H1 (cell line): ENCODE data around the gene ITPR1. TPM values are rescaled to one million over a fixed set of nuclear protein-coding genes. Genes with fewer than 3 reads are reported as not detected.

ENCODE experiments used
- CTCF ChIA-PET: fragments of 300-600 bp; sonication (Branson Sonifier 250); formaldehyde crosslinking; loops from one replicate; lab custom pipeline; 2021; ENCODE audit not compliant: partially characterized antibody; lab: Charles Lee
- POLR2A ChIA-PET: fragments of 300-600 bp; sonication (Branson Sonifier 250); formaldehyde crosslinking; loops from one replicate; lab custom pipeline; 2021; ENCODE audit warnings: inconsistent platforms; ENCODE audit not compliant: partially characterized antibody; lab: Charles Lee
- DNase-seq, 2 experiments: peaks; one replicate each; pipeline versions ENCODE4 v3.0.0 to v3.0.0-alpha.2; 2010 to 2022; ENCODE audit warnings: low spot score in 2 of 2, low read depth in 1 of 2, mixed read lengths in 1 of 2
- FAIRE-seq: peaks from 2 replicates; lab custom pipeline; 2011; peaks lifted over from hg19 to GRCh38; lab: Jason Lieb, UNC
- H2AFZ ChIP-seq: 2 replicates; pipeline ENCODE4 v1.8.1; 2012; ENCODE audit warnings: low read length, inconsistent platforms
- H2AK5ac ChIP-seq: 2 replicates; pipeline ENCODE4 v1.6.1; 2013; ENCODE audit warnings: low read depth, low read length
- H2BK120ac ChIP-seq: replicated peaks from 2 replicates; pipeline ENCODE3; 2013; ENCODE audit warnings: low read depth, low read length, inconsistent platforms
- H2BK12ac ChIP-seq: 2 replicates; pipeline ENCODE4 v1.6.1; 2013; ENCODE audit warnings: low read depth, low read length
- H2BK15ac ChIP-seq: 2 replicates; pipeline ENCODE4 v1.6.1; 2013; ENCODE audit warnings: low read length
- H2BK20ac ChIP-seq: 2 replicates; pipeline ENCODE4 v1.6.1; 2013; ENCODE audit warnings: low read length
- H2BK5ac ChIP-seq: 2 replicates; pipeline ENCODE4 v1.6.1; 2013; ENCODE audit warnings: low read depth, low read length
- H3K14ac ChIP-seq: 2 replicates; pipeline ENCODE4 v1.6.1; 2013; ENCODE audit warnings: inconsistent platforms; ENCODE audit not compliant: insufficient read length
- H3K18ac ChIP-seq: 2 replicates; pipeline ENCODE4 v1.6.1; 2013; ENCODE audit warnings: low read length; ENCODE audit errors: extremely low read depth
- H3K23ac ChIP-seq: 2 replicates; pipeline ENCODE4 v1.6.1; 2013; ENCODE audit warnings: inconsistent platforms; ENCODE audit not compliant: insufficient read length
- H3K23me2 ChIP-seq: 2 replicates; pipeline ENCODE4 v1.6.1; 2013; ENCODE audit warnings: low read depth, low read length
- H3K27ac ChIP-seq: 2 replicates; pipeline ENCODE4 v1.6.1; 2011; ENCODE audit warnings: low read depth, low read length, inconsistent platforms
- H3K27me3 ChIP-seq, 4 experiments: replicated peaks in 1 of 4; 1 replicate in 1 of 4; 2 replicates in 3 of 4; pipeline versions ENCODE4 v1.6.1 to v1.8.1; 2011 to 2013; ENCODE audit warnings: low read length in 3 of 4, mild to moderate bottlenecking in 3 of 4, inconsistent platforms in 2 of 4, mixed read lengths in 2 of 4, moderate library complexity in 1 of 4; ENCODE audit not compliant: control insufficient read depth in 3 of 4, insufficient read depth in 3 of 4; ENCODE audit errors: extremely low read depth in 1 of 4
- H3K36me3 ChIP-seq, 4 experiments: 2 replicates each; pipeline versions ENCODE4 v1.6.1 to v1.8.1; 2011 to 2013; ENCODE audit warnings: mild to moderate bottlenecking in 4 of 4, low read length in 3 of 4, moderate library complexity in 2 of 4, control low read depth in 1 of 4, inconsistent platforms in 1 of 4; ENCODE audit not compliant: insufficient read depth in 4 of 4, control insufficient read depth in 2 of 4
- H3K4ac ChIP-seq: replicated peaks from 2 replicates; pipeline ENCODE3; 2013; ENCODE audit warnings: low read length, low read depth, mixed read lengths, inconsistent platforms; ENCODE audit not compliant: insufficient read length
- H3K4me1 ChIP-seq, 4 experiments: replicated peaks in 1 of 4; 1 replicate in 1 of 4; 2 replicates in 3 of 4; pipeline versions ENCODE4 v1.6.1 to v1.8.1; 2011 to 2013; ENCODE audit warnings: low read length in 3 of 4, inconsistent platforms in 2 of 4, mixed read lengths in 1 of 4; ENCODE audit not compliant: insufficient read depth in 4 of 4, control insufficient read depth in 3 of 4
- H3K4me2 ChIP-seq, 2 experiments: 2 replicates each; pipeline versions ENCODE4 v1.6.1 to v1.8.1; 2011 to 2013; ENCODE audit warnings: low read depth in 2 of 2, low read length in 2 of 2, control low read depth in 1 of 2, inconsistent platforms in 1 of 2, mild to moderate bottlenecking in 1 of 2; ENCODE audit not compliant: insufficient read depth in 1 of 2
- H3K4me3 ChIP-seq, 4 experiments: fragments of 200-600, 300-600 bp in 1 of 4; sonication (generic), shearing (Covaris generic), sonication (Bioruptor Twin) in 1 of 4; 2 replicates each; pipeline versions ENCODE4 v1.5.1 to v1.8.1; 2011 to 2016; ENCODE audit warnings: low read length in 4 of 4, low read depth in 3 of 4, control low read depth in 2 of 4, inconsistent platforms in 2 of 4, mild to moderate bottlenecking in 2 of 4, mixed read lengths in 1 of 4, moderate library complexity in 1 of 4; ENCODE audit not compliant: insufficient read depth in 2 of 4; ENCODE audit errors: extremely low read depth in 1 of 4
- H3K56ac ChIP-seq: replicated peaks from 2 replicates; pipeline ENCODE3; 2013; ENCODE audit warnings: low read depth, mild to moderate bottlenecking, mixed read lengths, low read length, inconsistent platforms; ENCODE audit not compliant: insufficient read length
- H3K79me1 ChIP-seq: 2 replicates; pipeline ENCODE4 v1.6.1; 2013; ENCODE audit warnings: low read depth, low read length, control low read depth
- H3K79me2 ChIP-seq, 2 experiments: 2 replicates each; pipeline versions ENCODE4 v1.6.1 to v1.8.1; 2012 to 2013; ENCODE audit warnings: low read length in 2 of 2, mild to moderate bottlenecking in 2 of 2, inconsistent platforms in 1 of 2; ENCODE audit not compliant: insufficient read depth in 2 of 2, control insufficient read depth in 1 of 2
- H3K9ac ChIP-seq, 4 experiments: replicated peaks in 1 of 4; 1 replicate in 1 of 4; 2 replicates in 3 of 4; pipeline versions ENCODE4 v1.6.1 to v1.8.1; 2011 to 2013; ENCODE audit warnings: low read depth in 3 of 4, low read length in 3 of 4, control low read depth in 2 of 4, mild to moderate bottlenecking in 2 of 4, moderate library complexity in 2 of 4, inconsistent platforms in 1 of 4; ENCODE audit errors: extremely low read depth in 1 of 4
- H3K9me3 ChIP-seq, 2 experiments: 2 replicates each; pipeline versions ENCODE4 v1.6.1 to v1.8.1; 2012 to 2013; ENCODE audit warnings: mild to moderate bottlenecking in 2 of 2, moderate library complexity in 2 of 2, control low read depth in 1 of 2, inconsistent platforms in 1 of 2, low read depth in 1 of 2, low read length in 1 of 2, mixed read lengths in 1 of 2; ENCODE audit not compliant: insufficient read depth in 2 of 2
- H4K20me1 ChIP-seq, 2 experiments: replicated peaks in 1 of 2; 2 replicates each; pipeline versions ENCODE3 to v1.8.1; 2011 to 2013; ENCODE audit warnings: inconsistent platforms in 2 of 2, low read length in 2 of 2, mild to moderate bottlenecking in 1 of 2; ENCODE audit not compliant: insufficient read depth in 2 of 2, control insufficient read depth in 1 of 2
- H4K5ac ChIP-seq: 2 replicates; pipeline ENCODE4 v1.6.1; 2013; ENCODE audit warnings: low read length, low read depth, mixed read lengths, inconsistent platforms; ENCODE audit not compliant: insufficient read length
- H4K8ac ChIP-seq: 2 replicates; pipeline ENCODE4 v1.8.0; 2013; ENCODE audit warnings: mild to moderate bottlenecking, moderate library complexity, low read length, inconsistent platforms; ENCODE audit not compliant: insufficient read depth; ENCODE audit errors: extremely low read depth
- H4K91ac ChIP-seq: replicated peaks from 2 replicates; pipeline ENCODE3; 2013; ENCODE audit warnings: low read length, mixed read lengths, inconsistent platforms; ENCODE audit not compliant: insufficient read length
- CHD1 ChIP-seq: IDR thresholded peaks from 2 replicates; pipeline ENCODE4 v1.6.1; 2012; ENCODE audit warnings: low read depth, low read length, improper control_type of control experiment
- EP300 ChIP-seq, 2 experiments: IDR thresholded peaks; 1 replicate in 1 of 2; 2 replicates in 1 of 2; pipeline ENCODE4 v1.6.1; 2011 to 2012; ENCODE audit warnings: low read depth in 2 of 2, low read length in 2 of 2, mild to moderate bottlenecking in 2 of 2, borderline replicate concordance in 1 of 2, inconsistent platforms in 1 of 2, moderate library complexity in 1 of 2
- POLR2AphosphoS5 ChIP-seq: IDR thresholded peaks from 2 replicates; pipeline ENCODE4 v1.6.1; 2011; ENCODE audit warnings: low read depth, low read length
- YY1 ChIP-seq: IDR thresholded peaks from 2 replicates; pipeline ENCODE4 v1.6.1; 2011; ENCODE audit warnings: low read depth, mild to moderate bottlenecking, low read length
- WGBS, 2 experiments: shearing (Covaris generic) in 1 of 2; methylation state at CpG; one replicate each; pipeline versions ENCODE4 v1.1.6 to v1.1.7; 2013 to 2015; ENCODE audit warnings: low lambda C conversion rate in 2 of 2, mixed read lengths in 2 of 2, inconsistent platforms in 1 of 2, low coverage in 1 of 2, missing lambda C conversion rate in 1 of 2; ENCODE audit not compliant: insufficient replicate concordance in 2 of 2, insufficient coverage in 1 of 2, insufficient read length in 1 of 2; ENCODE audit errors: extremely low coverage in 1 of 2, missing lambda C conversion rate in 1 of 2; 5-methylcytosine and 5-hydroxymethylcytosine counted together
- polyA plus RNA-seq, 7 experiments: library from polyadenylated mRNA; depleted of rRNA in 3 of 7; stranded (reverse) in 5 of 7; unstranded in 2 of 7; fragments of >200 nt in 5 of 7; fragments of 200-250 nt in 2 of 7; gene quantifications; 1 replicate in 5 of 7; 2 replicates in 1 of 7; 4 replicates in 1 of 7; pipeline versions ENCODE4 v1.2.1 to v1.2.3, GENCODE V29; 2011 to 2013; ENCODE audit warnings: missing spikeins in 2 of 7, mixed read lengths in 2 of 7
- total RNA-seq: library from RNA; stranded (reverse); fragmentation: NEBNext Ultra II Directional; extraction: Animal tissue kit (Norgen Biotek cat#: 25700); gene quantifications from 2 replicates; pipeline ENCODE4 v1.2.1, GENCODE V29; 2021

ITPR1 gene
- total and polyA plus RNA-seq, 2 of the 8 experiments (the other 6 are each of a cell fraction or from before 2014, with no cell fraction given): 2.5 to 16.3 TPM

GRCh38 chr3:4627651-4628375, 134.7 kb downstream of the ITPR1 start:
- Histone ChIP-seq H3K79me1 (no peaks in the 10 kb centered on the region), H2BK15ac (no peak overlapping the region), H3K79me2 (no peaks in the 10 kb centered on the region), H2AFZ (no peak overlapping the region), H2BK12ac (no peak overlapping the region), H3K23me2 (no peaks in the 10 kb centered on the region), H3K23ac (no peak overlapping the region), H4K8ac (no peak overlapping the region), H3K9me3 (no peaks in the 10 kb centered on the region), H4K5ac (no peak overlapping the region), H2BK5ac (no peak overlapping the region), H4K20me1 (no peaks in the 10 kb centered on the region), H3K4me3 (no peak overlapping the region), H3K9ac (no peak overlapping the region), H3K27ac (no peak overlapping the region), H3K4me1 (no peaks in the 10 kb centered on the region), H3K4me2 (no peak overlapping the region), H2BK20ac (no peak overlapping the region), H3K4ac (no peak overlapping the region), H3K36me3 (no peaks in the 10 kb centered on the region; a peak in 1 of 8 replicates), H3K18ac (no peak overlapping the region), H3K56ac (no peak overlapping the region), H3K14ac (no peak overlapping the region), H2BK120ac (no peak overlapping the region), H4K91ac (no peak overlapping the region), H2AK5ac (no peak overlapping the region), H3K27me3 (no peaks in the 10 kb centered on the region)
- FAIRE-seq: no peak
- POLR2A ChIA-PET: interaction anchor here (1.1 kb wide), 1 partner anchor 136 kb away, joined by 5 read pairs; no protein-coding TSS in a partner anchor
- CTCF ChIA-PET: interaction anchor here (0.6 to 1.6 kb wide), 6 partner anchors 8 to 337 kb away, joined by 3 to 9 read pairs (median 4); no protein-coding TSS in a partner anchor
- WGBS, 2 experiments: 90% methylated on average over 10 of the region's 10 CpGs; no CpG with 5 or more reads in 1 of the 2 experiments
- no peak for DNase-seq
- TF ChIP-seq EP300 (IDR thresholded peaks at IDR 0.05; ENCODE audit: borderline replicate concordance in 1 of 2, low read depth in 2 of 2, low read length in 2 of 2) (no peak), POLR2AphosphoS5 (no peak), YY1 (no peak), CHD1 (no peak)
